Naive thymus-derived CD8-positive, alpha-beta T cell (primary cell): ENCODE measurements around the gene C1QA. TPM values are rescaled to one million over a fixed set of nuclear protein-coding genes. Genes with fewer than 3 reads are reported as not detected.

Experiments used
- ATAC-seq, 2 donors: fragments of 150-1000 bp; cut with Tn5 transposase in 1 of 2; sonication (Bioruptor Pico), chemical (Tn5 transposase) in 1 of 2; 1 replicate in 1 of 2; 2 replicates in 1 of 2; pipeline ENCODE4 v1.10.0; 2021; ENCODE audit warnings: mild to moderate bottlenecking in 2 of 2, moderate library complexity in 2 of 2
- POLR2A ChIA-PET: fragments of 350-600 bp; sonication (Branson Sonifier 250); formaldehyde crosslinking; loops from one replicate; lab custom pipeline; 2021; ENCODE audit warnings: antibody characterized with exemption; lab: Charles Lee
- DNase-seq, 10 donors: peaks; one replicate each; pipeline versions ENCODE4 v3.0.0 to v3.0.0-alpha.2; 2020 to 2022
- H3K27ac Mint-ChIP-seq, 10 donors: one replicate each; pipeline ENCODE4 v1.8.0; 2020 to 2022; ENCODE audit warnings: mild to moderate bottlenecking in 10 of 10, mixed read lengths in 10 of 10, moderate library complexity in 4 of 10, inconsistent platforms in 1 of 10
- H3K27me3 Mint-ChIP-seq, 5 donors: one replicate each; pipeline ENCODE4 v1.8.0; 2021 to 2022; ENCODE audit warnings: mixed read lengths in 5 of 5
- H3K36me3 Mint-ChIP-seq, 3 donors: one replicate each; pipeline ENCODE4 v1.8.0; 2020 to 2022; ENCODE audit warnings: mixed read lengths in 3 of 3, mild to moderate bottlenecking in 2 of 3, inconsistent platforms in 1 of 3
- H3K4me1 Mint-ChIP-seq, 4 donors: one replicate each; pipeline ENCODE4 v1.8.0; 2021 to 2022; ENCODE audit warnings: mixed read lengths in 4 of 4
- H3K4me3 Mint-ChIP-seq, 10 donors: one replicate each; pipeline ENCODE4 v1.8.0; 2020 to 2022; ENCODE audit warnings: mild to moderate bottlenecking in 10 of 10, mixed read lengths in 10 of 10, moderate library complexity in 6 of 10, inconsistent platforms in 1 of 10
- H3K9me3 Mint-ChIP-seq, 9 donors: one replicate each; pipeline ENCODE4 v1.8.0; 2020 to 2022; ENCODE audit warnings: mixed read lengths in 9 of 9, mild to moderate bottlenecking in 3 of 9, inconsistent platforms in 1 of 9, moderate library complexity in 1 of 9
- polyA plus RNA-seq, 3 donors: library from polyadenylated mRNA; unstranded; fragments of 300-500 nt; fragmentation: Illumina TruSeq; gene quantifications; one replicate each; pipeline ENCODE4 v1.2.3, GENCODE V29; 2021
- total RNA-seq, 8 experiments: library from RNA in 2 of 8; stranded (reverse) in 2 of 8; gene quantifications; one replicate each; pipeline ENCODE4 v1.2.3 and lab custom pipeline; 2021 to 2026

C1QA gene
- total and polyA plus RNA-seq, 5 experiments from 2014 or later = 0.55 to 0.66 TPM; not detected in 3

DNA sequence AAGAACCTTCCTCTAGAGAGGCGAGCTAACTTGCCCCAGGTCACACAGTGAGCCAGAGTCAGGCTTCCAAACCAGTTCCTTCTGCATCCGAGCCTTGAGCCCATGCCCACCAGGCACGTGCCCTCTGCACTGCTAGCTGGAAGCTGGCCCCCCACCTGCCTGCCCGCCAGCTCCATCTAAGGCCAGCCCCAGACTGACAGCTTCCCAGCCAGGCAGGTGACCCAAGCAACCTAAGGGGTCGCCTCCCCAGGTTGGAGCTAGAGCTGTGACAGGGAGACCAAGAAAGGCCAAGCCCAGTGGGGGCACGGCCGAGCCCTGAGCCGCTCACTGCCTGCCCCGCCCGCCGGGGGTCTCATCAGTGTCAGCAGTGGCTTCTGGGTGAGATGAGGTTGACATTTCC lies 19.9 kb upstream of the C1QA start:
- H3K27ac Mint-ChIP-seq = no peak overlapping the region
- peaks cover 19 to 73% (median 40%) of the 10 kb centered on the region in 5 donors for H3K27me3 Mint-ChIP-seq
- no peak for DNase-seq
- peaks cover 0 to 6% (median 0%) of the 10 kb centered on the region in 4 donors for H3K4me1 Mint-ChIP-seq
- ATAC-seq = no peak
- no peaks in the 10 kb centered on the region for H3K36me3 Mint-ChIP-seq
- peaks cover 0 to 2% (median 0%) of the 10 kb centered on the region in 9 donors for H3K9me3 Mint-ChIP-seq
- POLR2A ChIA-PET = no interaction called here
- no peak overlapping the region for H3K4me3 Mint-ChIP-seq

DNA sequence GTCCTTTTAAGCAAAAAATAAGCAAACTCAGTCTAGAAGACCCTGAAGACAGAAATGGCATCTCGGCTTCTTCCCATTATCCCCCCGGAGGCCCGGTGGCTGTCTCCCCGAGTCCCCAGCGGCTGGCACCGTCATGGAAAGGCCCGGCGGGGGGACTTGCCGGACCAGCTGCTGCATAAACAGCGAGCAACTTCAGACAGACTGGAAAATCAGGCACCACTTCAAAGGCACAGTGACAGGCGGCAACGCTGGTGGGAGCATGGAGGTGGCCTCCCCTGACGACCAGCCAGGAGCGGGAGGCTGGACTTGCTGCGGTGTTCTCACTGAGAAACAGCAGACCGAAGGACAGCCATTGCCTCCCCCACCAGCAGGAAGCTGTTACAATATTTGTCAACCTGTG lies 18.4 kb upstream of the C1QA start:
- Mint-ChIP-seq H3K4me1 (peaks cover 0 to 6% (median 0%) of the 10 kb centered on the region in 4 donors), H3K4me3 (no peak overlapping the region), H3K27ac (no peak overlapping the region), H3K27me3 (peaks cover 22 to 77% (median 35%) of the 10 kb centered on the region in 5 donors), H3K9me3 (peaks cover 0 to 2% (median 0%) of the 10 kb centered on the region in 9 donors), H3K36me3 (no peaks in the 10 kb centered on the region)
- POLR2A ChIA-PET = no interaction called here
- ATAC-seq = no peak
- DNase-seq = no peak

DNA sequence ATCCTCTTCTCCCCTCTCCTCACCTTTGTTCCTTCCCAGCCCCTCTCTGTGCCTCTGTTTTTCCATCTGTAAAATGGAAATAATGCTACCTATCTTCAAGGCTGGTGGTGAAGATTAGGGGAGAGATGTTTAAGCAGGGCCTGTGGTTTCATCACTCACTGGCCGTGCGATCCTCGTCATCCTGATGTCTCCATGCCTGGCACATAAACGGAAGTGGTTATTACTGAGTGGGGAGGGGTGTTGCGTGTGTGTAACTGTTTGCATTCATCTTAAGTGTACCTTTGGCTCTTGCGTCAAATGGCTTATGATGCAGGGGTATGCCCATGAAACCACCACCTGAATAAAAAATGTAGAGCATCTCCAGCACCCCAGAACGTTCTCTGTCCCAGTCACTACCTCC lies 17.2 kb upstream of the C1QA start:
- peaks cover 18 to 79% (median 37%) of the 10 kb centered on the region in 5 donors for H3K27me3 Mint-ChIP-seq
- H3K4me3 Mint-ChIP-seq = no peak overlapping the region
- H3K9me3 Mint-ChIP-seq = peaks cover 0 to 2% (median 0%) of the 10 kb centered on the region in 9 donors
- H3K36me3 Mint-ChIP-seq = no peaks in the 10 kb centered on the region
- no peak overlapping the region for H3K27ac Mint-ChIP-seq
- no peak for ATAC-seq
- POLR2A ChIA-PET = no interaction called here
- DNase-seq = no peak
- peaks cover 0 to 6% (median 0%) of the 10 kb centered on the region in 4 donors for H3K4me1 Mint-ChIP-seq

DNA sequence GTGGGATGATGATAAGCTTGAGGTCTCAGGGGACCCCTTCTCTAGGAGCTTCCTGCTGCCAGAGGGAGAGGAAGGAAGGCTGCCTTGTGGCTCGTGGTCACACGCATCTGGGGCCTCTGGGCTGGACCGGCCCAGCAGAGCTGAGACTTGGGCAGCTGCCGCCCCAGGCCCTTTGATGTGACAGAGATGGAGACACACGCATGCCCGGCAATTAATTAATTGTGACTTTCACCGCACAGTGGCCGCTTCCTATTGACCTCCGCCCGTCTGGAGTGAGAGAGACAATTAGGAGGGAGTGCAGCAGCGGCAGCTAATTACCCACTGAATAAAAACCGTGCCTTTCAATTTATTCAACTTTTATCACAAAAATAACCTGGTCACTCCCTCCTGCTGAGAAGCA lies 16.6 kb upstream of the C1QA start:
- H3K9me3 Mint-ChIP-seq = no peaks in the 10 kb centered on the region
- H3K4me3 Mint-ChIP-seq = no peak overlapping the region
- no peak for DNase-seq
- H3K4me1 Mint-ChIP-seq = peaks cover 0 to 1% (median 0%) of the 10 kb centered on the region in 4 donors
- ATAC-seq = no peak
- H3K36me3 Mint-ChIP-seq = no peaks in the 10 kb centered on the region
- POLR2A ChIA-PET = no interaction called here
- H3K27ac Mint-ChIP-seq = no peak overlapping the region
- H3K27me3 Mint-ChIP-seq = peaks cover 19 to 79% (median 36%) of the 10 kb centered on the region in 5 donors

DNA sequence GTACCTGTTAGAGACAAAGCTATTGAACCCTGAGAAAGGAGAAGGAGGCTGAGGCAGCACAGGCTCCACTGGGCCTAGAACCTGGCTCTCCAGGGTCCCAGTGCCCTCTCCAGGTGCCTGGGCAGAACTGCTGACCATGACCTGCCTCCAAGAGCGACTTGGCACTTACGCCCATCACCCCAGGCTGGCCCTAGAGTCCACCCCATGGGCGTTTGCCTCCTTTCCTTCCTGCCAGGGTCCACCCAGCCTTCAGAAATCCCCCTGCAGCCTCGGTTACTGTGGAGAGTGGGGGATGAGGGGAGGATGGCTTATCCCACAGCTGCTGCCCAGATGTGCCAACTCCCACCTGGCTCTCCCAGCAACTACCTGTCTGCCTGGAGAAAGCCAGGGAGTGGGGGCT lies 14.7 kb upstream of the C1QA start:
- no peak for ATAC-seq
- H3K4me3 Mint-ChIP-seq = no peak overlapping the region
- H3K27me3 Mint-ChIP-seq = peaks cover 21 to 64% (median 29%) of the 10 kb centered on the region in 5 donors
- H3K4me1 Mint-ChIP-seq = no peaks in the 10 kb centered on the region
- no peaks in the 10 kb centered on the region for H3K36me3 Mint-ChIP-seq
- no peak for DNase-seq
- H3K9me3 Mint-ChIP-seq = no peaks in the 10 kb centered on the region
- H3K27ac Mint-ChIP-seq = peak overlapping the region in 1 of 10 donors; percentile 80
- POLR2A ChIA-PET = no interaction called here

DNA sequence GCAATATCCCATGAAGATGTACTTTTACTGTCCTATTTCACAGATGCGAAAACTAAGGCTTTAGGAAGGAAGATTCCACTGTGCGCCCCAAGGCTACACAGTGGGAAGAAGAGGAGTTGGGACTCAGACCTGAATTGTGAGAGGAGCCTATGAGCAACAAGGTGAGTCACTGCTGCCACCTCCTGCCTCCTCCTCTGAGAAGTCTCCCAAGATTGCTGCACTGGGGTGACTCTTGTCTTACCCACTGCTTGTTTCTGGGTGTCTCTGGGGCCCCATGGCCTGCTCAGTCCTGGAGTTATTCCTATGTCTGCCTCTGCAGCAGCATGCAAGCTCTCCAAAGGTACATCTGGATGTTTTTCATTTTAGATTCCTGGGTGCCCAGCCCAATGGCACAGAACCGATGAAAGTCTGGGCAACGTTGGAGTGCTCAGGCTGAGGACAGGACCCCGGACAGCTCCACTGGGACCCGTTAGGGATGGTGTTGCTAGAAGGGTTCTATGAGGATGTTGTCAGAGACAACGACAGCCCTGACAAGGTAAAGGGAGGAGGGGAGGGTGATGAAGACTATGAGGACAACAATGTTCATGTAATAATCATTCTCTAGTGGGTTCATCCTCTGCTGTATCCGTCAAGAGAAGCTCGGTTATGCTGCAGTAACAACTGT lies 11.0 kb upstream of the C1QA start:
- Mint-ChIP-seq H3K9me3 (no peaks in the 10 kb centered on the region), H3K36me3 (no peaks in the 10 kb centered on the region), H3K27ac (no peak overlapping the region), H3K4me3 (no peak overlapping the region), H3K27me3 (peaks cover 27 to 69% (median 44%) of the 10 kb centered on the region in 5 donors), H3K4me1 (no peaks in the 10 kb centered on the region)
- POLR2A ChIA-PET = no interaction called here
- ATAC-seq = no peak
- peak in 1 of 10 donors; percentile 53 for DNase-seq

DNA sequence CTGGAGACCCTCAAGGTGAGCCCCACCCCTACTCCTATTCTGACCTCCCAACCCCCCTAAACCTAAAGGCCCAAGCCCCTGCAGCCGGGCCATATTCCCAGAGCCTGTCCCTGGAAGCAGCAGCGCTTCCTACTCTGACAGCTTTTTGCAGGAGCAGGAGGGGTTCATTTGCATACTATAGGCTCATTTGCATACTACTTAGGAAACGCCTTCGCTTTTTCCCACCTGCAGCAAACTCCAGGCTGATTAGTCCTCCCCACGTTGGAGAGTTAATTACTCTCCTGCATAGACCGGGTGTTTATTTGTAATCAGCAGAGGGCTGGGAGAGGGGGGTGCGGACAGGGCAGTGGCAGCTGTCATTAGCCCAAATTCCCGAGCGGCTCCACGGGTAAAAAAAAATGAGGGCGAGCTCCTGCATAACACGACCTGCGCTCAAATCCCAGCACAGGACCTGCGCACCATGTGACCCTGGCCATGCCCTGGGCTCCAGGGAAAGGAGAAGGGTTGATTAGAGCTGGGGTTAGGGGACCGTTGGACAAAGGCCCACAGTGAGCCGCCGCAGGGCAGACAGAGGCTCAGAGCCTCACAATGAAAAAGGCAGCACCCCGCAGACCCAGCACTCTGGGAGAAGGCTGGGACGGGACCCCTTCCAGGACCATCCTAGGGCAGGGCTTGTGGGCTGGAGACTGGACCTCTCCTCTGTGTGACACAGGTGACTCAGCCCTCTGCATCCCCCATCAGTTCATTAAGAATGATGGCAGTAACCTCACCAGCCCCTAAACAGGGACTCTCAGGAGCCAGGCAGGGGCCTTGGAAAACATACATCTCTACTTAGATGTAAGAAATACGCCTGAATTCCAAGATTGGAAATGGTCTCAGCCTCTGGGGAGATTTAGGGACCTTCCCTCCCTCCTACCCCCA lies 9.9 kb upstream of the C1QA start:
- no peaks in the 10 kb centered on the region for H3K9me3 Mint-ChIP-seq
- no peak overlapping the region for H3K4me3 Mint-ChIP-seq
- H3K27ac Mint-ChIP-seq = no peak overlapping the region
- ATAC-seq (no peak), DNase-seq (peak in 1 of 10 donors; percentile 6)
- peaks cover 29 to 80% (median 45%) of the 10 kb centered on the region in 5 donors for H3K27me3 Mint-ChIP-seq
- POLR2A ChIA-PET = no interaction called here
- no peaks in the 10 kb centered on the region for H3K36me3 Mint-ChIP-seq
- H3K4me1 Mint-ChIP-seq = no peaks in the 10 kb centered on the region

DNA sequence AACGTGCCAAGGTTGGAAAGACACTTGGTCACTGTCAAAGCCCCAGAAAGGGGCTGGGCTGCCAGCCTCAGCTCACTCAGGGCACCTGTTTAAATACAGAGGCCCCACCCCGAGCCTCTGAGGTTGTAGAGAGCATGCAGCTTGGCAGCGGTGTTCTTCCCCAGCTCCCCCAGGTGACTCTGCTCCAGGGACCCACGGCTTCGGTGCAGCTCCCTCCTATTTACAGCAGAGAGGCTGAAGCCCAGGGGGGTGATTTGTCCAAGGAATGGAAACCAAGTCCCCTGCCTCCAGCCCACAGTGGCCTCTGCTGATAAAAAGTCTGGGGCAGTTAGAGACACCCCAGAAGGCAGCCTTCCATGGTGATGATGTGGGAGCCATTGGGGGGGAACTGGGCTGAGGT lies 9.1 kb upstream of the C1QA start:
- no peaks in the 10 kb centered on the region for H3K36me3 Mint-ChIP-seq
- ATAC-seq = no peak
- H3K27me3 Mint-ChIP-seq = peaks cover 30 to 83% (median 48%) of the 10 kb centered on the region in 5 donors
- no peak for DNase-seq
- H3K27ac Mint-ChIP-seq = no peak overlapping the region
- POLR2A ChIA-PET = no interaction called here
- H3K9me3 Mint-ChIP-seq = no peaks in the 10 kb centered on the region
- H3K4me3 Mint-ChIP-seq = no peak overlapping the region
- H3K4me1 Mint-ChIP-seq = no peaks in the 10 kb centered on the region

DNA sequence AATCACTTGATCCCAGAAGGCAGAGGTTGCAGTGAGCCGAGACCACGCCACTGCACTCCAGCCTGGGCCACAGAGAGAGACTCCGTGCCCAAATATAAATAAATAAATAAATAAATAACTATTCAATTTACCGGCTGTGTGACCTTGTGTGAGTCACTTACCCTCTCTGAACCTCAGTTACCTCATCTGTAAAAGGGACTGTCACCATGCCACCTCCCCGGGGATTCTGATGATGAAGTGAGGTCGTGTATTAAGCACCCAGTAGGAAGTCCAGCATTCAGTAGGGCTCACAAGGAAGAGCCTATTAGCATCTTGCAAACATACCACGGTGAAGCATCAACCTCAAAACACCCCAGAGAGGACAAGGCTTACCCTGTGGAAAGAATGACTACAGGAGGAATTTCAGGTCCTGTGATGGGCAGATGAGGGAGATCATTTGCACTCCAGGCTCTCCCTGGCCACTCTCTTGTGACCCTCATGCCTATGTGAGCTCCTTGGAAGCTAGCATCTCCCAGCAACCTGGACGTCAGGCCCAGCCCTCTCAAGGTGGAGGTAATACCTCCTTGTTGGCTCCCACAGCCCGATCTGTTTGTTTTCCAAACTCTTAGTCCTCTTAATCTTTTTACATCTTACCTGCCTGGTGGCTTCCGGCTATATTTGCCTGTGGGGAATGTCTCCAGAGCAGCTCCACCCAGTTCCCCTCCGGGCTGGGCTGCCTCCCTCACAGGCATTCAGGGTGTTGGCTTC lies 7.6 kb upstream of the C1QA start:
- ATAC-seq (no peak), DNase-seq (no peak)
- H3K9me3 Mint-ChIP-seq = no peaks in the 10 kb centered on the region
- H3K27ac Mint-ChIP-seq = no peak overlapping the region
- H3K27me3 Mint-ChIP-seq = peaks cover 25 to 67% (median 49%) of the 10 kb centered on the region in 5 donors
- H3K4me1 Mint-ChIP-seq = no peaks in the 10 kb centered on the region
- POLR2A ChIA-PET = no interaction called here
- H3K4me3 Mint-ChIP-seq = no peak overlapping the region
- H3K36me3 Mint-ChIP-seq = no peaks in the 10 kb centered on the region

DNA sequence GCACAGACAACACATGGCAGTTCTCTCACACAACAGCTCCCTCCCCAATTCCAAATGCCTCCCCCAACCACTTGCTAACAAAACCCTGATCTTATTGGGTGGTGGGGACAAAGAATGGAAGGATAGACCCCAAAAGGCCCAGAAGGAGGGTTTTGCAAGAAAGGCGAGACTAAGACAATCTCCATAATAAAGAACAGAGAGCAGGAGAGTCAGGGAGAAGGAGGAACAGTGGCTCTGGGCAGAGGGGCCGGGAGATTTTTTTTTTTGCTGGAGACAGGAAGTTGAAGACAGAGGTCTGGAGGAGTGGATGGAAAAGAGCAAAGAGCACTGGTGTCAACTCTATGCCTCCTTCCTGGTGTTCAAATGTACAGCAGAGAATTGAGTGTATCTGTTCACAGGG lies 6.5 kb upstream of the C1QA start:
- Mint-ChIP-seq H3K9me3 (no peaks in the 10 kb centered on the region), H3K27ac (no peak overlapping the region), H3K4me1 (no peaks in the 10 kb centered on the region), H3K4me3 (no peak overlapping the region), H3K27me3 (peaks cover 19 to 57% (median 44%) of the 10 kb centered on the region in 5 donors), H3K36me3 (no peaks in the 10 kb centered on the region)
- POLR2A ChIA-PET = no interaction called here
- ATAC-seq = no peak
- no peak for DNase-seq

DNA sequence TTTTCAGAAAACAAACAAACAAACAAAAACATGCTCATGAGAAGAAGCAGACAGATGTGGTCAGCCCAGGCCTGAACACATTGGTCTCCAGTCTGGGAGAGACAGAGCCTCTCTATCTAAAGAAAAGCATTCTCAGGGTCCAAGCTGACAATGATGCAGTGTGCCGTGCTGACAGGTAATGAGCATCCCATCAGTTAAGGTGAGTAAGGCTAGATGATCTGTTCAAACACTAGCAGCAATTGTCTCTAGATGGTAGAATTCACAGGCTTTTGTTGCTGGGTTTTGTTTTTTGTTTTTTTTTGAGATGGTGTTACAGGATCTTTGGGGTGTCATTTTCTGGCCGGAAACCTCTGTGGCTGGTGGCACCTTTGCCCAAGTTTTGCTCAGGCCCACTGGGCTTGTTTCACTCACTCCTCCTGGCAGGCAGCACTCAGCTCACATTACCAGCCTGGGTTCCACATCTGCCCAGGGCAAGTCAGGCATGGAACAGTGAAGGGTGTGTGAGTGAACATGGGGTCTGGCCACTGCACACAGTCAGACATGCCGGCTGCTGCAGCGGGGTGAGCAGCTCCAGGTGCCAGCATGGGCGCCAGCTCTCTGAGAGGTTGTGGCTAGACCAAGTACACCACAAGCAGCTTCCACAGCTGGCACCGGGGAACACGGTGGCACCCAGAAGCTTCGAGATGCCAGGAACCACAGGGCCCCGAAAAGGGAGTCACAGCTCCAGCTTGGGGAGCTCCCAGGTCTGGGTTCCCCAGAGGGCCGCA lies 2.5 kb upstream of the C1QA start:
- DNase-seq = peak in 1 of 10 donors; percentile 13
- no peak for ATAC-seq
- H3K27me3 Mint-ChIP-seq = peaks cover 17 to 53% (median 30%) of the 10 kb centered on the region in 5 donors
- no peak overlapping the region for H3K4me3 Mint-ChIP-seq
- H3K4me1 Mint-ChIP-seq = no peaks in the 10 kb centered on the region
- POLR2A ChIA-PET = no interaction called here
- no peak overlapping the region for H3K27ac Mint-ChIP-seq
- no peaks in the 10 kb centered on the region for H3K36me3 Mint-ChIP-seq
- H3K9me3 Mint-ChIP-seq = no peaks in the 10 kb centered on the region

DNA sequence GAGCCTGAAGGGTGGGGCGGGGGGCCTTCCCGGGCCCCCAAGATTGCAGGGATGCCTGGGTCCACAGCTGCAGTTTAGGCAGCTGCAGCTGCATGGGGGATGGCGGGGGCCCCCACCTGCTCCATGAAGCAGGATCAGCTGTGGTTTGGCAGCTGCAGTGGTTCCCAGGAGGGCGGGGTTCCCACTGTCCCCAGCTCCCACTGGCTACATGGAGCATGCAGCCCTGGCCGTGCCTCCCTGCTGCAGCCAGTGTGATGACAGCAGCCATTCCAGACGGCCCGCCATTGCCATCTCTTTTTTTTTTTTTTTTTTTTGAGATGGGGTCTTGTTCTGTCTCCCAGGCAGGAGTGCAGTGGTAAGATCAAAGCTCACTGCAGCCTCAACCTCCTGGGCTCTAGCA lies 992 bp upstream of the C1QA start:
- Mint-ChIP-seq H3K9me3 (no peaks in the 10 kb centered on the region), H3K36me3 (no peaks in the 10 kb centered on the region), H3K4me3 (no peak overlapping the region), H3K4me1 (no peaks in the 10 kb centered on the region), H3K27me3 (peaks cover 10 to 50% (median 22%) of the 10 kb centered on the region in 5 donors), H3K27ac (no peak overlapping the region)
- POLR2A ChIA-PET = no interaction called here
- no peak for ATAC-seq
- no peak for DNase-seq
